ENCODE data around the gene RHOG.

- no peak for TF ChIP-seq POLR2A (IDR thresholded peaks at IDR 0.05)
- TF ChIP-seq, protein P1, sequence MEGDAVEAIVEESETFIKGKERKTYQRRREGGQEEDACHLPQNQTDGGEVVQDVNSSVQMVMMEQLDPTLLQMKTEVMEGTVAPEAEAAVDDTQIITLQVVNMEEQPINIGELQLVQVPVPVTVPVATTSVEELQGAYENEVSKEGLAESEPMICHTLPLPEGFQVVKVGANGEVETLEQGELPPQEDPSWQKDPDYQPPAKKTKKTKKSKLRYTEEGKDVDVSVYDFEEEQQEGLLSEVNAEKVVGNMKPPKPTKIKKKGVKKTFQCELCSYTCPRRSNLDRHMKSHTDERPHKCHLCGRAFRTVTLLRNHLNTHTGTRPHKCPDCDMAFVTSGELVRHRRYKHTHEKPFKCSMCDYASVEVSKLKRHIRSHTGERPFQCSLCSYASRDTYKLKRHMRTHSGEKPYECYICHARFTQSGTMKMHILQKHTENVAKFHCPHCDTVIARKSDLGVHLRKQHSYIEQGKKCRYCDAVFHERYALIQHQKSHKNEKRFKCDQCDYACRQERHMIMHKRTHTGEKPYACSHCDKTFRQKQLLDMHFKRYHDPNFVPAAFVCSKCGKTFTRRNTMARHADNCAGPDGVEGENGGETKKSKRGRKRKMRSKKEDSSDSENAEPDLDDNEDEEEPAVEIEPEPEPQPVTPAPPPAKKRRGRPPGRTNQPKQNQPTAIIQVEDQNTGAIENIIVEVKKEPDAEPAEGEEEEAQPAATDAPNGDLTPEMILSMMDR (IDR thresholded peaks at IDR 0.05): no peak
Observed at GRCh38 chr11:3825473-3826154, 15.1 kb downstream of the RHOG start.
